ENCODE data around the gene ARHGAP18. TPM values are rescaled to one million over a fixed set of nuclear protein-coding genes. Genes with fewer than 3 reads are reported as not detected.

The ARHGAP18 gene
- total RNA-seq, 1 donor from 2014 or later = 12.0 TPM

GRCh38 chr6:129680633-129681032 is 29.3 kb downstream of the ARHGAP18 start:
- Mint-ChIP-seq H3K36me3 (no peaks in the 10 kb centered on the region), H3K27me3 (no peaks in the 10 kb centered on the region), H3K4me3 (no peak overlapping the region), H3K27ac (no peak overlapping the region), H3K4me1 (ENCODE audit: unreplicated experiment) (peaks cover 25% of the 10 kb centered on the region), H3K9me3 (peaks cover 5% of the 10 kb centered on the region)
- no peak for DNase-seq (ENCODE audit: extremely low spot score, unreplicated experiment)
- TF ChIP-seq CTCF (conservative IDR thresholded peaks at IDR 0.05) = no peak

GRCh38 chr6:129679758-129680157 is 30.2 kb downstream of the ARHGAP18 start:
- no peak for TF ChIP-seq CTCF (conservative IDR thresholded peaks at IDR 0.05)
- H3K27me3 Mint-ChIP-seq = no peaks in the 10 kb centered on the region
- peaks cover 24% of the 10 kb centered on the region for H3K4me1 Mint-ChIP-seq (ENCODE audit: unreplicated experiment)
- H3K4me3 Mint-ChIP-seq = no peak overlapping the region
- peaks cover 7% of the 10 kb centered on the region for H3K9me3 Mint-ChIP-seq
- no peaks in the 10 kb centered on the region for H3K36me3 Mint-ChIP-seq
- no peak for DNase-seq (ENCODE audit: extremely low spot score, unreplicated experiment)
- H3K27ac Mint-ChIP-seq = no peak overlapping the region

- Mint-ChIP-seq H3K9me3 (peaks cover 7% of the 10 kb centered on the region), H3K27me3 (no peaks in the 10 kb centered on the region), H3K27ac (no peak overlapping the region), H3K36me3 (no peaks in the 10 kb centered on the region), H3K4me1 (ENCODE audit: unreplicated experiment) (peaks cover 22% of the 10 kb centered on the region), H3K4me3 (no peak overlapping the region)
- no peak for TF ChIP-seq CTCF (conservative IDR thresholded peaks at IDR 0.05)
- DNase-seq (ENCODE audit: extremely low spot score, unreplicated experiment) = no peak
These were observed 30.7 kb downstream of the ARHGAP18 start for GRCh38 chr6:129679275-129679674.

GRCh38 chr6:129678463-129678862 is 31.5 kb downstream of the ARHGAP18 start:
- DNase-seq (ENCODE audit: extremely low spot score, unreplicated experiment) = no peak
- Mint-ChIP-seq H3K9me3 (peaks cover 7% of the 10 kb centered on the region), H3K36me3 (no peaks in the 10 kb centered on the region), H3K27ac (no peak overlapping the region), H3K27me3 (no peaks in the 10 kb centered on the region), H3K4me3 (no peak overlapping the region), H3K4me1 (ENCODE audit: unreplicated experiment) (peaks cover 17% of the 10 kb centered on the region)
- no peak for TF ChIP-seq CTCF (conservative IDR thresholded peaks at IDR 0.05)

GRCh38 chr6:129677620-129678325 is 32.2 kb downstream of the ARHGAP18 start:
- TF ChIP-seq CTCF (conservative IDR thresholded peaks at IDR 0.05) = no peak
- DNase-seq (ENCODE audit: extremely low spot score, unreplicated experiment) = no peak
- H3K27me3 Mint-ChIP-seq = no peaks in the 10 kb centered on the region
- peaks cover 23% of the 10 kb centered on the region for H3K4me1 Mint-ChIP-seq (ENCODE audit: unreplicated experiment)
- H3K4me3 Mint-ChIP-seq = no peak overlapping the region
- H3K27ac Mint-ChIP-seq = peak overlapping the region; percentile 17
- H3K36me3 Mint-ChIP-seq = no peaks in the 10 kb centered on the region
- peaks cover 7% of the 10 kb centered on the region for H3K9me3 Mint-ChIP-seq
